Adrenal gland (tissue), 12 donors: ENCODE measurements around the gene DUOXA1. TPM values are rescaled to one million over a fixed set of nuclear protein-coding genes. Genes with fewer than 3 reads are reported as not detected.

Experiments
- DNase-seq, 7 donors: peaks; one replicate each; pipeline ENCODE4 v3.0.0-alpha.2; 2019 to 2020
- H3K27ac ChIP-seq, 5 donors: fragments of 200-600 bp; sonication (generic) in 4 of 5; 1 replicate in 3 of 5; 2 replicates in 2 of 5; pipeline versions ENCODE4 v1.5.1 to v1.8.0; 2016 to 2020; ENCODE audit warnings: mild to moderate bottlenecking in 1 of 5
- H3K27me3 ChIP-seq: fragments of 200-600 bp; 2 replicates; pipeline ENCODE4 v1.8.0; 2021
- H3K36me3 ChIP-seq, 2 donors: fragments of 200-600 bp; replicated peaks in 1 of 2; 1 replicate in 1 of 2; 2 replicates in 1 of 2; pipeline versions ENCODE4 v1.5.1 to v1.8.0; 2018 to 2022
- H3K4me1 ChIP-seq, 2 donors: fragments of 200-600 bp; replicated peaks in 1 of 2; 1 replicate in 1 of 2; 2 replicates in 1 of 2; pipeline versions ENCODE4 v1.5.1 to v1.8.0; 2018 to 2021
- H3K4me3 ChIP-seq, 4 donors: fragments of 200-600 bp; sonication (generic) in 3 of 4; one replicate each; pipeline ENCODE4 v1.5.1; 2016 to 2018
- H3K9me3 ChIP-seq, 3 donors: fragments of 200-600 bp; sonication (generic) in 1 of 3; replicated peaks in 1 of 3; 1 replicate in 2 of 3; 2 replicates in 1 of 3; pipeline versions ENCODE4 v1.5.1 to v1.8.0; 2016 to 2021
- CTCF ChIP-seq, 6 experiments: fragments of 450-650 bp in 4 of 6; fragments of 200-600 bp in 2 of 6; sonication (generic) in 1 of 6; IDR thresholded peaks; 1 replicate in 5 of 6; 2 replicates in 1 of 6; pipeline versions ENCODE4 v1.5.1 to v1.8.0; 2016 to 2021; ENCODE audit warnings: antibody characterized with exemption in 6 of 6, mild to moderate bottlenecking in 2 of 6, moderate library complexity in 1 of 6
- POLR2A ChIP-seq, 2 donors: fragments of 450-650 bp; IDR thresholded peaks; one replicate each; pipeline ENCODE4 v1.6.1; 2017; ENCODE audit warnings: antibody characterized with exemption in 2 of 2, mild to moderate bottlenecking in 2 of 2, moderate library complexity in 1 of 2
- WGBS, 4 donors: extraction: QIAGEN DNeasy Blood & Tissue Kit in 2 of 4; methylation state at CpG; one replicate each; pipeline versions ENCODE4 v1.1.5 to v1.1.7; 2013 to 2017; 5-methylcytosine and 5-hydroxymethylcytosine counted together
- intact Hi-C, 2 donors: fragments of 100-400 bp; cut with DNase I; formaldehyde crosslinking; loops; one replicate each; pipeline versions ENCODE4 v1.14.1 to v1.15.0; 2022 to 2023
- polyA plus RNA-seq, 3 donors: library from polyadenylated mRNA; stranded (reverse); fragments of 200-250 nt in 2 of 3; fragments of 350-450 nt in 1 of 3; fragmentation: Illumina TruSeq in 1 of 3; extraction: RNeasy Lipid Tissue Mini Kit (QIAGEN cat#74804) in 1 of 3; gene quantifications; one replicate each; pipeline ENCODE4 v1.2.3, GENCODE V29; 2013 to 2014
- total RNA-seq, 9 donors: library from RNA; depleted of rRNA in 4 of 9; stranded (reverse); fragments of >200 nt in 4 of 9; fragments of 120-200 nt in 1 of 9; fragmentation: NEBNext Ultra II Directional in 1 of 9; extraction: Animal tissue kit (Norgen Biotek cat#: 25700) in 1 of 9; gene quantifications; one replicate each; pipeline versions ENCODE4 v1.1.0 to v1.2.4, GENCODE V29; 2013 to 2023
- donor health status: healthy with polysubstance abuse.
- donor health status: Bipolar disorder and iron deficiency.
- donor health status: DM: yes; HTN: yes; CAD: no.
- donor health status: DM: no; HTN: no; CAD: no.
- donor health status: DM: no; HTN: no; CAD: no.
- donor health status: DM: yes; HTN: yes; CAD: no.

DUOXA1 gene
- total and polyA plus RNA-seq, 12 donors, result 0.11 to 21.3 (median 5.2) TPM

GRCh38 chr15:45100884-45101625, 28.6 kb downstream of the DUOXA1 start:
- Histone ChIP-seq H3K27me3 (no peaks in the 10 kb centered on the region), H3K9me3 (no peaks in the 10 kb centered on the region), H3K4me3 (no peak overlapping the region), H3K36me3 (no peaks in the 10 kb centered on the region), H3K4me1 (no peaks in the 10 kb centered on the region), H3K27ac (no peak overlapping the region)
- no peak for DNase-seq
- intact Hi-C loops, result no loop called here
- WGBS, 4 donors, result 73 to 85% (median 80%) methylated on average over 7 of the region's 7 CpGs
- TF ChIP-seq POLR2A (IDR thresholded peaks at IDR 0.05) (no peak), CTCF (IDR thresholded peaks at IDR 0.05) (no peak)

- no peak overlapping the region for H3K27ac ChIP-seq
- peak in 1 of 7 donors; percentile 8 for DNase-seq
- WGBS, 4 donors, result 83 to 90% (median 89%) methylated on average over 22 to 23 of the region's 23 CpGs
These were observed 30.0 kb downstream of the DUOXA1 start for GRCh38 chr15:45099549-45100165.

DNA sequence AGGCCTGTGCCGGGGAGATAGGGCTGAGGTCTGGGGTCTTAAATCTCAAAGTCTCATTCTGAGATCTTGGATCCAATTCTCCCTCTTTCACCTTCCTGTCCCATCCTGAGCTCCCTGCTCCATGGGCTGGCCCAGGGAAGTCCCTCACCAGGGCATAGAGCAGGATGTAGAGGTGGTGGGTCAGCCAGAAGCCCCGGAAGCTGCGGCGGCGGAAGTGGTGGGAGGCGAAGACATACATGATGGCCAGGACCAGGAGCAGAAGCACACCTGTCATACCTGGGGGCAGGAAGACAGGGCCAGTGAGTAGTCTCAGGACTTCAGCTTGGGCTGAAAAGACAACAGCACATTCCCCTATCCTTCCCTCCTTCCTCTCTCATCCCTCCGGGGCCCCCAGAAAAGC, 32.2 kb downstream of the DUOXA1 start:
- TF ChIP-seq POLR2A (IDR thresholded peaks at IDR 0.05) (no peak), CTCF (IDR thresholded peaks at IDR 0.05) (no peak)
- DNase-seq, result no peak
- Histone ChIP-seq H3K27me3 (no peaks in the 10 kb centered on the region), H3K4me1 (no peaks in the 10 kb centered on the region), H3K36me3 (no peaks in the 10 kb centered on the region), H3K27ac (no peak overlapping the region), H3K9me3 (no peaks in the 10 kb centered on the region), H3K4me3 (no peak overlapping the region)
- intact Hi-C loops, result no loop called here
- 90 to 98% (median 96%) methylated on average over 6 to 7 of the region's 7 CpGs for WGBS, 4 donors

More at GRCh38 chr15:45099549-45100165, 30.0 kb downstream of the DUOXA1 start:
- H3K9me3 ChIP-seq, result no peaks in the 10 kb centered on the region
- no peak overlapping the region for H3K4me3 ChIP-seq
- intact Hi-C loops, result no loop called here
- no peak for TF ChIP-seq CTCF (IDR thresholded peaks at IDR 0.05)
- TF ChIP-seq POLR2A (IDR thresholded peaks at IDR 0.05), result no peak
- no peaks in the 10 kb centered on the region for H3K4me1 ChIP-seq
- H3K27me3 ChIP-seq, result no peaks in the 10 kb centered on the region
- H3K36me3 ChIP-seq, result no peaks in the 10 kb centered on the region

DNA sequence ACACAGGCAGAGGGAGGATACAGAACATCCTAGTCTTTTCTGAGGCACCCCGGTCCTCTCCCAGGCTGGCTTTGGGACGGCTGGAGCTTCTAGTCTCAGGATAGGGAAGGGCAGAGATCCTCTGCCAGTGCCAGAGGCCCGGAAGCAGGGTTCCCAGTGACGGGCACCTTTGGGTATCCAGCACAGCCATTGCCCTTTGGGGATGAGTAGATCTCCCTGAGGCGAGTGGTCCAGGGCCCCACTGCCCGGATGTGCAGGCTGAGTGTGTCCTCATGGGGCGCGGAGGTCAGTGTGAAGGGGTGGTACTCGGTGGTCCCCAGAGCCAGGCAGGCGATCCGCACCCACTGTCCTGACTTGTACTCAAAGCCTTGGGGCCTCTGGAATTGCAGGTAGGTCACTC, 34.0 kb downstream of the DUOXA1 start:
- TF ChIP-seq POLR2A (IDR thresholded peaks at IDR 0.05), result no peak
- intact Hi-C loops, result no loop called here
- Histone ChIP-seq H3K27ac (no peak overlapping the region), H3K9me3 (no peaks in the 10 kb centered on the region), H3K27me3 (no peaks in the 10 kb centered on the region), H3K36me3 (no peaks in the 10 kb centered on the region), H3K4me1 (peaks cover 0 to 7% of the 10 kb centered on the region in 2 donors), H3K4me3 (no peak overlapping the region)
- 89 to 95% (median 92%) methylated on average over 7 to 11 of the region's 11 CpGs for WGBS, 4 donors
- DNase-seq, result peak in 3 of 7 donors; percentile 7 to 10 (median 7)
